ENCODE data around the gene PIP4K2A.
"Not testable (repeated sequence)": the region's sequence is repeated elsewhere in the genome, so short reads cannot be mapped to it uniquely, and the experiment has no call there.

PIP4K2A gene

GRCh38 chr10:22534849-22535604, 179.4 kb downstream of the PIP4K2A start:
- H3K9ac ChIP-seq, result no peak overlapping the region
- H3K9me3 ChIP-seq (replicated peaks in 1 of 11), result peaks cover 8 to 13% (median 12%) of the 10 kb centered on the region in 11 experiments
- no peak overlapping the region for H3K4me2 ChIP-seq
- no peak overlapping the region for H3K4me3 ChIP-seq
- no peaks in the 10 kb centered on the region for H3K27me3 ChIP-seq
- no peak overlapping the region for H3K27ac ChIP-seq
- no peak for TF ChIP-seq Cebpa-rat (IDR thresholded peaks at IDR 0.05)
- H3K4me1 ChIP-seq, result peaks cover 0 to 16% (median 11%) of the 10 kb centered on the region in 10 experiments; a peak in 15 of 20 replicates
- peaks cover 29 to 67% (median 36%) of the 10 kb centered on the region in 11 experiments for H3K36me3 ChIP-seq
- no peaks in the 10 kb centered on the region for H4K20me1 ChIP-seq

- H3K9me3 ChIP-seq (replicated peaks in 1 of 11), result peaks cover 15 to 31% (median 19%) of the 10 kb centered on the region in 11 experiments
- peaks cover 3 to 31% (median 12%) of the 10 kb centered on the region in 11 experiments; a peak in 18 of 22 replicates for H3K36me3 ChIP-seq
- H3K4me2 ChIP-seq, result no peak overlapping the region
- no peaks in the 10 kb centered on the region for H4K20me1 ChIP-seq
- H3K4me3 ChIP-seq, result no peak overlapping the region
- H3K27ac ChIP-seq, result no peak overlapping the region
- no peaks in the 10 kb centered on the region for H3K27me3 ChIP-seq
- TF ChIP-seq Cebpa-rat (IDR thresholded peaks at IDR 0.05), result no peak
- peaks cover 0 to 9% (median 0%) of the 10 kb centered on the region in 10 experiments; a peak in 2 of 20 replicates for H3K4me1 ChIP-seq
- no peak overlapping the region for H3K9ac ChIP-seq
These were observed 182.9 kb downstream of the PIP4K2A start for GRCh38 chr10:22531441-22531840.

- Histone ChIP-seq H3K9ac (no peak overlapping the region), H3K36me3 (peaks cover 0 to 27% (median 8%) of the 10 kb centered on the region in 11 experiments; a peak in 12 of 22 replicates), H3K4me1 (peaks cover 0 to 9% (median 0%) of the 10 kb centered on the region in 10 experiments; a peak in 2 of 20 replicates), H4K20me1 (no peaks in the 10 kb centered on the region), H3K27ac (no peak overlapping the region), H3K4me2 (no peak overlapping the region), H3K27me3 (no peaks in the 10 kb centered on the region), H3K4me3 (no peak overlapping the region), H3K9me3 (replicated peaks in 1 of 11) (peaks cover 15 to 36% (median 20%) of the 10 kb centered on the region in 11 experiments)
- TF ChIP-seq Cebpa-rat (IDR thresholded peaks at IDR 0.05), result no peak
These were observed 183.4 kb downstream of the PIP4K2A start for GRCh38 chr10:22531008-22531407.

- H3K9ac ChIP-seq, result no peak overlapping the region
- no peak for TF ChIP-seq Cebpa-rat (IDR thresholded peaks at IDR 0.05)
These were observed 186.9 kb downstream of the PIP4K2A start for GRCh38 chr10:22527520-22527919.

GRCh38 chr10:22524333-22524732, 190.0 kb downstream of the PIP4K2A start:
- H4K20me1 ChIP-seq, H3K4me2 ChIP-seq, H3K9ac ChIP-seq, H3K27ac ChIP-seq, H3K27me3 ChIP-seq, H3K4me3 ChIP-seq, H3K36me3 ChIP-seq, H3K4me1 ChIP-seq: not testable (repeated sequence)
- peaks cover 20 to 69% (median 37%) of the 10 kb centered on the region in 11 experiments for H3K9me3 ChIP-seq (replicated peaks in 1 of 11)

More at GRCh38 chr10:22527520-22527919, 186.9 kb downstream of the PIP4K2A start:
- H3K27me3 ChIP-seq, result no peaks in the 10 kb centered on the region
- H3K4me2 ChIP-seq, result no peak overlapping the region
- H3K9me3 ChIP-seq (replicated peaks in 1 of 11), result peaks cover 23 to 70% (median 44%) of the 10 kb centered on the region in 11 experiments
- no peaks in the 10 kb centered on the region for H4K20me1 ChIP-seq
- no peak overlapping the region for H3K4me3 ChIP-seq
- H3K4me1 ChIP-seq, result peaks cover 0 to 9% (median 0%) of the 10 kb centered on the region in 10 experiments; a peak in 2 of 20 replicates
- H3K36me3 ChIP-seq, result 0 out of 22 replicates have a peak, but pooled peaks cover 0 to 4% (median 0%) of the 10 kb centered on the region in 11 experiments
- H3K27ac ChIP-seq, result no peak overlapping the region

- not testable (repeated sequence) for H4K20me1 ChIP-seq, H3K4me2 ChIP-seq, H3K9ac ChIP-seq, H3K4me1 ChIP-seq, H3K27ac ChIP-seq, H3K4me3 ChIP-seq, H3K27me3 ChIP-seq, H3K36me3 ChIP-seq
- peaks cover 18 to 45% (median 32%) of the 10 kb centered on the region in 11 experiments for H3K9me3 ChIP-seq (replicated peaks in 1 of 11)
These were observed 193.7 kb downstream of the PIP4K2A start for GRCh38 chr10:22520645-22521044.

GRCh38 chr10:22518167-22518724, 196.1 kb downstream of the PIP4K2A start:
- Histone ChIP-seq H3K9me3 (replicated peaks in 1 of 11) (peaks cover 23 to 36% (median 31%) of the 10 kb centered on the region in 11 experiments; a peak in 21 of 22 replicates), H3K36me3 (no peaks in the 10 kb centered on the region), H4K20me1 (no peaks in the 10 kb centered on the region), H3K27me3 (no peaks in the 10 kb centered on the region), H3K9ac (no peak overlapping the region), H3K4me3 (no peak overlapping the region), H3K4me1 (peaks cover 0 to 10% (median 0%) of the 10 kb centered on the region in 10 experiments; a peak in 1 of 20 replicates), H3K4me2 (no peak overlapping the region), H3K27ac (no peak overlapping the region)
- TF ChIP-seq Cebpa-rat (IDR thresholded peaks at IDR 0.05), result no peak

GRCh38 chr10:22515009-22515408, 199.4 kb downstream of the PIP4K2A start:
- H3K36me3 ChIP-seq, result no peaks in the 10 kb centered on the region
- H3K27ac ChIP-seq, result no peak overlapping the region
- H3K9me3 ChIP-seq (replicated peaks in 1 of 11), result peaks cover 18 to 35% (median 28%) of the 10 kb centered on the region in 11 experiments; a peak in 21 of 22 replicates
- H3K27me3 ChIP-seq, result no peaks in the 10 kb centered on the region
- no peak overlapping the region for H3K9ac ChIP-seq
- H4K20me1 ChIP-seq, result no peaks in the 10 kb centered on the region
- H3K4me1 ChIP-seq, result peaks cover 0 to 10% (median 0%) of the 10 kb centered on the region in 10 experiments; a peak in 1 of 20 replicates
- H3K4me2 ChIP-seq, result no peak overlapping the region
- TF ChIP-seq Cebpa-rat (IDR thresholded peaks at IDR 0.05), result no peak
- no peak overlapping the region for H3K4me3 ChIP-seq

- H3K4me3 ChIP-seq, H3K9ac ChIP-seq, H3K27me3 ChIP-seq, H3K27ac ChIP-seq, H3K4me1 ChIP-seq, H3K36me3 ChIP-seq, H4K20me1 ChIP-seq, H3K4me2 ChIP-seq: not testable (repeated sequence)
- peaks cover 20 to 37% (median 31%) of the 10 kb centered on the region in 11 experiments for H3K9me3 ChIP-seq (replicated peaks in 1 of 11)
These were observed 200.0 kb downstream of the PIP4K2A start for GRCh38 chr10:22514414-22514758.

GRCh38 chr10:22513483-22514413, 200.6 kb downstream of the PIP4K2A start:
- not testable (repeated sequence) for H3K4me1 ChIP-seq, H3K9ac ChIP-seq, H3K36me3 ChIP-seq, H3K27ac ChIP-seq, H4K20me1 ChIP-seq, H3K4me2 ChIP-seq, H3K27me3 ChIP-seq, H3K4me3 ChIP-seq
- H3K9me3 ChIP-seq (replicated peaks in 1 of 11), result peaks cover 26 to 43% (median 37%) of the 10 kb centered on the region in 11 experiments

GRCh38 chr10:22512015-22512414, 202.4 kb downstream of the PIP4K2A start:
- peaks cover 28 to 47% (median 38%) of the 10 kb centered on the region in 11 experiments for H3K9me3 ChIP-seq (replicated peaks in 1 of 11)
- not testable (repeated sequence) for H3K4me2 ChIP-seq, H3K9ac ChIP-seq, H4K20me1 ChIP-seq, H3K36me3 ChIP-seq, H3K4me1 ChIP-seq, H3K27me3 ChIP-seq, H3K4me3 ChIP-seq, H3K27ac ChIP-seq

GRCh38 chr10:22508214-22508613, 206.2 kb downstream of the PIP4K2A start:
- H3K27me3 ChIP-seq, H4K20me1 ChIP-seq, H3K4me3 ChIP-seq, H3K27ac ChIP-seq, H3K4me2 ChIP-seq, H3K36me3 ChIP-seq, H3K9ac ChIP-seq: not testable (repeated sequence)
- peaks cover 0 to 18% (median 11%) of the 10 kb centered on the region in 10 experiments; a peak in 13 of 20 replicates for H3K4me1 ChIP-seq
- H3K9me3 ChIP-seq (replicated peaks in 1 of 11), result peaks cover 14 to 28% (median 25%) of the 10 kb centered on the region in 11 experiments

Measured in BLaER1 treated with 17β-estradiol and CSF1 and Interleukin-3, amounts not matched to agents 10 nM and 100 nM (cell line).